HCT116 (cell line): ENCODE measurements around the gene OR6B1. TPM values are rescaled to one million over a fixed set of nuclear protein-coding genes. Genes with fewer than 3 reads are reported as not detected.

ENCODE experiments used
- ATAC-seq: fragments of 200-7000 bp; cut with Tn5 transposase; 2 replicates; pipeline ENCODE4 v1.9.1; 2020; ENCODE audit warnings: mild to moderate bottlenecking, moderate library complexity
- BruUV-seq: library from RNA; stranded (reverse); fragments of 400-500 nt; replicated peaks from 2 replicates; lab custom pipeline; 2021; lab: Mats Ljungman, UMichigan
- CTCF ChIA-PET: fragments of 300-600 bp; sonication (Branson Sonifier 250); formaldehyde crosslinking; loops from one replicate; lab custom pipeline; 2021; ENCODE audit warnings: antibody characterized with exemption; lab: Charles Lee
- POLR2A ChIA-PET: fragments of 300-600, 350-600 bp; sonication (Branson Sonifier 250); formaldehyde crosslinking; loops from one replicate; lab custom pipeline; 2021; ENCODE audit warnings: antibody characterized with exemption; lab: Charles Lee
- RAD21 ChIA-PET, 2 experiments: fragments of 300-600 bp; sonication (Branson Sonifier 250); formaldehyde crosslinking; loops; one replicate each; lab custom pipeline; 2023; ENCODE audit warnings: low total read pairs in 2 of 2; ENCODE audit not compliant: uncharacterized antibody in 2 of 2, unreplicated experiment in 2 of 2, low non-redundant PET in 1 of 2; lab: Charles Lee
- DNase-seq: peaks from one replicate; pipeline ENCODE4 v3.0.0-alpha.2; 2010; ENCODE audit warnings: low read depth, low spot score
- H2AFZ ChIP-seq: fragments of 200-600 bp; shearing (Covaris generic), sonication (generic); 2 replicates; pipeline ENCODE4 v1.6.1; 2017; ENCODE audit warnings: low read depth, mixed run types, mixed read lengths, antibody characterized with exemption, low read length; ENCODE audit not compliant: poor library complexity, severe bottlenecking
- H3K27ac ChIP-seq: 2 replicates; pipeline ENCODE4 v1.5.1; 2012; ENCODE audit warnings: low read depth, low read length
- H3K27me3 ChIP-seq: fragments of 200-600 bp; sonication (generic); 2 replicates; pipeline ENCODE4 v1.6.1; 2016; ENCODE audit warnings: mixed run types, low read length, mixed read lengths; ENCODE audit not compliant: insufficient read depth
- H3K36me3 ChIP-seq, 2 experiments: fragments of 200-500 bp in 1 of 2; fragments of 200-600 bp in 1 of 2; sonication (Bioruptor generic) in 1 of 2; sonication (generic) in 1 of 2; 2 replicates each; pipeline versions ENCODE4 v1.5.1 to v1.6.1; 2014 to 2016; ENCODE audit warnings: low read length in 2 of 2, inconsistent platforms in 1 of 2, mixed read lengths in 1 of 2, mixed run types in 1 of 2; ENCODE audit not compliant: insufficient read depth in 2 of 2, control insufficient read depth in 1 of 2
- H3K4me1 ChIP-seq, 2 experiments: fragments of 200-600 bp in 1 of 2; sonication (generic) in 1 of 2; 2 replicates each; pipeline versions ENCODE4 v1.5.1 to v1.6.1; 2012 to 2017; ENCODE audit warnings: low read length in 2 of 2, inconsistent platforms in 1 of 2, mild to moderate bottlenecking in 1 of 2, mixed read lengths in 1 of 2, mixed run types in 1 of 2, moderate library complexity in 1 of 2; ENCODE audit not compliant: insufficient read depth in 2 of 2, control insufficient read depth in 1 of 2
- H3K4me2 ChIP-seq: fragments of 200-600 bp; sonication (generic); 2 replicates; pipeline ENCODE4 v1.6.1; 2017; ENCODE audit warnings: mixed run types, low read length, mixed read lengths
- H3K4me3 ChIP-seq, 2 experiments: fragments of 200-600 bp in 1 of 2; sonication (generic) in 1 of 2; replicated peaks in 1 of 2; 2 replicates each; pipeline ENCODE4 v1.5.1; 2011 to 2016; ENCODE audit warnings: low read length in 2 of 2, control low read depth in 1 of 2, low read depth in 1 of 2, mild to moderate bottlenecking in 1 of 2, mixed read lengths in 1 of 2, mixed run types in 1 of 2
- H3K79me2 ChIP-seq: fragments of 200-600 bp; sonication (generic); 2 replicates; pipeline ENCODE4 v1.6.1; 2017; ENCODE audit warnings: mild to moderate bottlenecking, mixed run types, low read length, moderate library complexity, mixed read lengths; ENCODE audit not compliant: insufficient read depth
- H3K9ac ChIP-seq: fragments of 200-600 bp; sonication (generic); 2 replicates; pipeline ENCODE4 v1.6.1; 2016; ENCODE audit warnings: low read length, mixed read lengths
- H3K9me2 ChIP-seq: fragments of 200-600 bp; sonication (generic), shearing (Covaris generic); 2 replicates; pipeline ENCODE4 v1.6.1; 2017; ENCODE audit warnings: mixed run types, mild to moderate bottlenecking, moderate library complexity; ENCODE audit not compliant: insufficient read depth
- H3K9me3 ChIP-seq, 2 experiments: fragments of 200-500 bp in 1 of 2; fragments of 200-600 bp in 1 of 2; sonication (Bioruptor generic) in 1 of 2; sonication (generic) in 1 of 2; 2 replicates each; pipeline ENCODE4 v1.6.1; 2014 to 2017; ENCODE audit warnings: low read length in 2 of 2, mixed read lengths in 2 of 2, inconsistent platforms in 1 of 2, low read depth in 1 of 2, mild to moderate bottlenecking in 1 of 2, mixed run types in 1 of 2, moderate library complexity in 1 of 2; ENCODE audit not compliant: control insufficient read depth in 1 of 2, insufficient read depth in 1 of 2
- H4K20me1 ChIP-seq: fragments of 200-600 bp; sonication (generic), shearing (Covaris generic); 2 replicates; pipeline ENCODE4 v1.6.1; 2017; ENCODE audit warnings: mixed run types, mild to moderate bottlenecking, moderate library complexity; ENCODE audit not compliant: insufficient read depth
- CEBPB ChIP-seq: IDR thresholded peaks from 2 replicates; pipeline ENCODE4 v1.6.1; 2012; ENCODE audit warnings: low read depth
- EGR1 ChIP-seq: IDR thresholded peaks from 2 replicates; pipeline ENCODE4 v1.6.1; 2012; ENCODE audit warnings: low read depth
- ELF1 ChIP-seq: IDR thresholded peaks from 2 replicates; pipeline ENCODE4 v1.6.1; 2012; ENCODE audit warnings: low read depth, borderline replicate concordance
- POLR2AphosphoS5 ChIP-seq: IDR thresholded peaks from 2 replicates; pipeline ENCODE4 v1.6.1; 2011; ENCODE audit warnings: mild to moderate bottlenecking, low read depth, low read length, moderate library complexity
- SIN3A ChIP-seq: IDR thresholded peaks from 2 replicates; pipeline ENCODE4 v1.6.1; 2012; ENCODE audit warnings: low read depth
- SP1 ChIP-seq: IDR thresholded peaks from 2 replicates; pipeline ENCODE4 v1.6.1; 2012; ENCODE audit warnings: low read depth
- ZBTB33 ChIP-seq: IDR thresholded peaks from 2 replicates; pipeline ENCODE4 v1.6.1; 2011; ENCODE audit warnings: mild to moderate bottlenecking, low read length, moderate library complexity; ENCODE audit not compliant: insufficient replicate concordance; ENCODE audit errors: extremely low read depth
- ZFX ChIP-seq: fragments of 450-650 bp; IDR thresholded peaks from 2 replicates; pipeline ENCODE4 v1.6.1; 2017
- intact Hi-C: fragments of 100-400 bp; cut with micrococcal nuclease; formaldehyde crosslinking; loops from 2 replicates; pipeline ENCODE4 v1.10.0; 2022
- total RNA-seq: library from RNA; stranded (reverse); gene quantifications from one replicate; pipeline ENCODE4 v1.2.1, GENCODE V29; 2021; ENCODE audit not compliant: unreplicated experiment

Gene OR6B1
- total RNA-seq, 1 experiment from 2014 or later, result not detected

DNA sequence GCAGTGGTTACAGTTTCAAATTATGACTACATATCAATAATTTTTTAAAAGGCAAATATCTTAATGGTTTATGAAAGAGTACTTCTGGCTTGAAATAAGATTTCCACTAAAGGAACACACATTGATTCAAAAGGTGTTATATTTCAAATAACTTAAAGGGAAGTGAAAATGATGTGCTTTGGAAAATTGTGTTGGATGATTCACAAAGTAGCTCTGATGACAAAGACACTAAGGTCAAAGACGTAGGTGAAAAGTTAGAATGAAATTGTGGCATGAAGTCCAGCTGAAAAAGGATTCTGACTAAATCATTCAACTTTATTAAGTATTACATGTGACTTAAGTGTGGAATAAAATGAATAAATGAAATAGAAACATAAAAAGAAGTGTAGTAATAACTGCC is 27.9 kb downstream of the OR6B1 start:
- intact Hi-C loops, result loop anchor here (5.0 to 10.0 kb wide), 2 partner anchors 99 to 123 kb away; partner anchors contain the start of gene TCAF1
- ChIA-PET CTCF (interaction anchor here (1.3 to 1.8 kb wide), 3 partner anchors 100 to 291 kb away, joined by 5 to 8 read pairs (median 6); partner anchors contain the start of gene TCAF1), POLR2A (no interaction called here), RAD21 (no interaction called here)
- Histone ChIP-seq H3K27ac (no peak overlapping the region), H3K36me3 (no peaks in the 10 kb centered on the region), H2AFZ (peak overlapping the region; percentile 70), H3K9me3 (no peaks in the 10 kb centered on the region), H3K4me1 (peaks cover 0 to 6% of the 10 kb centered on the region in 2 experiments; a peak in 2 of 4 replicates), H3K4me3 (no peak overlapping the region), H3K4me2 (peak overlapping the region; percentile 33; the same call in 1 of the 2 replicates), H4K20me1 (no peaks in the 10 kb centered on the region), H3K9me2 (no peaks in the 10 kb centered on the region), H3K79me2 (no peaks in the 10 kb centered on the region), H3K27me3 (no peaks in the 10 kb centered on the region), H3K9ac (no peak overlapping the region)
- DNase-seq (no peak), ATAC-seq (no peak)
- TF ChIP-seq POLR2AphosphoS5, result no peak
- TF ChIP-seq EGR1, result no peak
- no peak for TF ChIP-seq CEBPB
- TF ChIP-seq SP1, result peak; percentile 26; the same call in 1 of the 2 replicates
- TF ChIP-seq ELF1, result no peak
- TF ChIP-seq ZFX, result no peak
- TF ChIP-seq SIN3A, result no peak
- TF ChIP-seq ZBTB33, result no peak
- BruUV-seq, result no TSS peak
